GM18907 (cell line): ENCODE results near the gene ATP13A3.
A peak's percentile ranks its signal among the peaks of the same experiment; 100 is the strongest.

ENCODE experiments used
- ATAC-seq: cut with Tn5 transposase; IDR thresholded peaks from one replicate; pipeline ENCODE4 v1.9.1; 2021; ENCODE audit warnings: mild to moderate bottlenecking, moderate library complexity; ENCODE audit not compliant: unreplicated experiment

Gene ATP13A3

DNA sequence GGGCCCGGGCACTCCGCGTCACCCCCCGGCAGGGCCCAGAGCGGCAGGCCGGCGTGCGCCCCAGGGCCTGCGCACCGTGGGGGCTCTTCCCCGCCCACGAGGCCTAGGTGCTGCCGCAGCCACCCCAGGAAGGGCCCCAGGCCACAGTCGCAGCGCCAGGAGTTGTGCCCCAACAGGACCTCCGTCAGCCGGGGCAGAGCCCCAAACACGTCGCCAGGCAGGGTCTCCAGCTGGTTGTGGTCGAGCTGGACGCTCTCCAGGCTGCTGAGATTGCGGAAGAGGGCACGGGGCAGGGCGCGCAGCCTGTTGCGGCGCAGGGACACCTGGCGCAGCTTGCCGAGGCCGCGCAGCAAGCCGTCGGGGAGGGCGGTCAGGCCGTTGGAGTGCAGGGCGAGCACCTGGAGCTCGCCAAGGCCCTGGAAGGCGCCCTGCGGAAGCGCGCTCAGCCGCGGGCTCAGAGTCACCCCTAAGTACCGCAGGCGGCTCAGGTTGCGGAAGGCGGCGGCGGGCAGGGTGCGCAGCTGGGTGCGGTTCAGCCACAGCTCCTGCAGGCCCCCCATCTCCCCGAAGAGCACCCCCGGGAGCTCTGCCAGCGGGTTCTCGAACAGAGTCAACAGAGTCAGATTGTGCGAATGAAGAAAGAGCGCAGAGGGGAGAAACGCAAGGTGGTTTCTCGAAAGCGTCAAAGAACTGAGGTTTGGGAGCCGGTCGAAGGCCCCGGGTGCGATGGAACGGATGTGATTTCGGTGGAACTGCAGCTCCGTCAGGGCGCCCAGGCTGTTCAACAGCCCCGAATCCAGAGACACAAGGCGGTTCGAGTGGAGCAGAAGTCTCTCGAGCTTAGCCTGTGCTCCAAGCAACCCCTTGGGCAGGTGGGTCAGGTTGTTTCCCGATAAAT is 89.7 kb downstream of the ATP13A3 start:
- peak; percentile 49 for ATAC-seq

DNA sequence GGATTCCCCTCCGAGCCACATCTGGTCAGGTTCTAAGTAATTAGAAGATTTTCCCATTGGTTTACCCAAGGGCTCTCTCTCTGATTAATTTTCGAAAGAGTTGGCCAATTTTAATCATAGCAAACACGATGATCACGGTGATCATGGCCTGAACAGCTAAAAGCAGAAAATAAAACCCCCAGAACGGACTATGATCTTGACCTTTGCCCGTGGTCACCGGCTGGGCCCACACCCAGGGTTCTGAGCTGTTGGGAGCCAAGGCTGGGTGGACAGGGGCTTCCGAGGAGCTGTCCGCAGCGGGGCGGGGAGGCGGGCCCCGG is 90.3 kb downstream of the ATP13A3 start:
- ATAC-seq, result no peak

DNA sequence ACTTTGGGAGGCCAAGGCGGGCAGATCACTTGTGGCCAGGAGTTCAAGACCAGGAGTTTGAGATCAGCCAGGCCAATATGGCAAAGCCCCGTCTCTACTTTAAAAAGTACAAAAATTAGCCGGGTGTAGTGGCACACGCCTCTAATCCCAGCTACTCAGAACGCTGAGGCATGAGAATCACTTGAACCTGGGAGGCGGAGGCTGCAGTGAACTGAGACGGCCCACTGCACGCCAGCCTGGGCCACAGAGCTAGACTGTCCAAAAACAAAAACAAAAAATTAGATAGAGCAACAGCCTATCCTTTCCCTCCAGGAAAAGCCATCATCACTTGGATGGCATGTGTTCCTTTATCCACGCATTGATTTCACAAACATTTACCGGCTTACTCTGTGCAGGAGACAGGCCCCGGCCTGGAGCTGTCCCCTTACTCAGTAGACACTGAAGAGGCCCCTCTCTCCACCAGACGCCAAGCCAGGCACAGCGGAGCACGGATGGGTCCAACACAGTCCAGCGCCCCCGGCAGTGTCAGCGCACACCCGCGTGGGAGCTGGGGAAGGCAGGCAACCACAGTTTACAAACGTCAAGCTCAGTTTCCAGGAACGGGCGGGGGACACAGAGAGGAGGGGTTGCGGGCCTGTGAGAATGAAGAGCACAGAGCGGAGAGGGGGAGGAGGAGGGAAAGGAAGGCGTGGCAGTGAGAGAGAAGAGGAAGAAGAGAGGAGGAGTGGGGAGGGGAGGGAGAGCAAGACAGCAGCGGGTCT is 90.8 kb downstream of the ATP13A3 start:
- no peak for ATAC-seq

DNA sequence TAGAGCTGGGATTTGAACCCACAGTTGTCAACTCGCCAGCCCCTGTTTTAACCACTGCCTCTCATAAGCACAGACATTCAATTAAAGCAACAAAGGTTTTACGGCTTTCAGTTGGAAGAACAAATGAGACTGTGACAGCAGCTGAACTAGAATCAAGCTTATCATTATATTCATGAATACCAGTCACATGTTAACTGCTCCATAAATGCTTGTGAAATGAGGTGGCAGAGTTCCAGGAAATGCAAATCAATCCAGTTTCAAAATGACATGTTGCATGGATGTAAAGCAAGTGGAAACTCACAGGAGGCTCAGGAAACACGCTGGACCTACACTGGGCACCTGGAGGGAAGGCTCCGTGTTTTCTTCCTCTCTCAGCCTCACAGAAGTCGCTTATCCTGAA is 91.6 kb downstream of the ATP13A3 start:
- no peak for ATAC-seq

DNA sequence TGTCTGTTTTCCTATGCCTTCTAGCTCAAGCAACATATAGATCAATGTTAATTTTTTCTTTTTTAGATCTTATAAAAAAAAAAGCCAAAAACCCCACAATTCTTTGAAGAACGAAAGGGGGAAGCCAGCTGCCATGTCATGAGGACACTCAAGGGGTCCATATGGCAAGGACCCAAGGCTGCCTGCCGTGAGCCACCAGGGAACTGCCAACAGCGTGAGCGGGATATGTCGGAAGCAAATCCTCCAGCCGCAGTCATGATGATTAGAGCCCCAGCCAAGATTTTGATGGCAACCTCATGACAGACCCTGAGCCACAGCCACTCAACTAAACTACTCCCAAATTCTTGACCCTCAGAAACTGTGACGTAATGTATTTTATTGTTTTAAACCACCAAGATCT is 94.2 kb downstream of the ATP13A3 start:
- ATAC-seq, result no peak

DNA sequence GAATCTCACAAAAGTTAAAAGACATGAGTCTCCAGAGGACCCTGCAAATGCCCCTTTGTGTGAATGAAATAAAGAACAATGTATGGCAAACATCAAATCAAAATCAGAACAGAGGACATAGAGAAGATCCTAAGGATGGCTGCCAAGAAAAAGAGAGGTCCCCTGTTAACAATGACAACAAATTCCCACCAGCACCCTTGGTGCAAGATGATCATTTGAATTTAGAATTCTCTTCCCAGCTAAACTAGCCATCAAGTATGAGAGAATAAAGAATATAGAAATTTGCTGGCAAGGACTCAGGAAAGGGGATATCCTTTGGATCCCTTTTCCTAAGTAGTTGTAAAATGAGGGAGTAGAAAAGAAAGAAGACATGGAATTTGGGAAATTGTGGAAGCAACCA is 96.0 kb downstream of the ATP13A3 start:
- ATAC-seq, result no peak

DNA sequence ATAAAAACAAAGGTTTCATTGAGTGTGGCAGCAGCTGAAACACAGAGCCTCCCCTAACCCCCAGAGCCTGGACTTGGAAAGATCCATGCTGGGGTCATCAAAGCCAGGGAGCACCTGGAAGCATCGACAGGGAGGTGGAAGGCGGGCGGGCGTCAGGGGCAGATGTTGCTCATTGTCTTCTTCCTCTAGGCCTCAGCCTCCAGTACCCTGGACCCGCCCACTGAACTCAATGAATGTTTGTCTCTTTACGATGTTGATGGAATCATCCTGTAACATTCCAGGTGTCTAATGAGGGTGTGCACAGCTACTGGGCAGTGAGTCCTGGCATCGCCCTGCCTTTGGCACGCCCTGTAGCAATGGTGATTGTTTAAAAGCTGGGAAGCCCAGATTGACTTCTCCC is 97.5 kb downstream of the ATP13A3 start:
- no peak for ATAC-seq

DNA sequence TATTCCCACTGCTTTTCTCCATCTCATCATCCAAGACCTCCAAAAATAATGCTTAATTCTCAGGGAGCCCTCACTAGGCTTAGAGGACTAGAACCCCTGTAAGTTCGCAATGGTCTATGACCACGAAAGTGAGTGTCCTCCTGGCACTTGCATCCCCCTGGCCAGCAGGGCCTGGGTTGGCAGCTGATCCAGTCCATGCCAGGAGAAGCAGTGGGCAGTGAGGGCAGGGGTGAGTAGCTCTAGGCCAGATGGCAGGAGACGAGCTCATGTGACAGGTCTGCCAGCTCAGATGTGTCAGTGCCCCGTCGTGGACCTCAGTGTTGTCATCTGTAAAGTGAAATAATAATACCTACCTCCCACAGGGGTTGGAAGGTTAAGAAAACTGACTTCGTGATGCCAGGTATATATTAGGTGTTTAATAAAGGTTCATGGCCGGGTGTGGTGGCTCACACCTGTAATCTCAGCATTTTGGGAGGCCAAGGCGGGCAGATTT is 98.8 kb downstream of the ATP13A3 start:
- no peak for ATAC-seq

DNA sequence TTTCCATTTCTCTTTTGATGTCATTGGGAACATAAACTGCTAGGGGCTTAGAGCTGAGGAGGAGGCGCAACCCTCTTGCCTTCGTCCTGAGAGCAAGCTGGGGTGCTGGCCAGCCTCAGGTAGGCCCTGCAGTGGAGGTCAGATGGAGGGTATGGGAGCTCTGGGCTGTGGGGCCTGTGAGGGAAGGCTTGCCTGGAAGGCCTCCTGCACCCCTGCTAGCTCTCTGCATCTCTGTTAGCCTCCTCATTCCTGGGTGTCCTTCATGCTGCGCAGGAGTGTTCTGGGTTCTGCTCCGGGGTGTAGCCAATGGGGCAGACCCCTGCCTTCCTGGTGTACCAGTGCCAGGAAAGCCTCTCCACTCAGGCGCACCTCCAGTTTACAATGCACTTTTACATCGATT is 99.5 kb downstream of the ATP13A3 start:
- no peak for ATAC-seq

DNA sequence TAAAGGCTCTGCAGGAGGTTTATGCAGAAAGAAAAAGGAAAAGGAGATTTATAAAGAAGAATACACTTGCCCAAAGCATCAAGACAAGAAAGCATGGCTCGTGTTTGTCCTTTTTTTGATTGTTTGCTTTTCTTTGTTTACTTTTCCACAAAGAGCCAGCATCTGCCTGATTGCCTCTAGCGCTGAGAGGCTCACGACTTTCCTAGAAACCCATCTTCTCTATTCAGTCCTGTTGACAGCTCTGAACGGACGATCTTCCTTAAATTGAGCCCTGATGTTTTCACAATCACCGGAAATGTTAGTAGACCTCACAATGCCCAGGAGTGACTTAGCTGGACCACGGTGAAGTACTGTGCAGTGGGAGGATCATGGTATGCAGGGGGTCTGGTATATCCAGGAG is 100.2 kb downstream of the ATP13A3 start:
- ATAC-seq, result no peak

DNA sequence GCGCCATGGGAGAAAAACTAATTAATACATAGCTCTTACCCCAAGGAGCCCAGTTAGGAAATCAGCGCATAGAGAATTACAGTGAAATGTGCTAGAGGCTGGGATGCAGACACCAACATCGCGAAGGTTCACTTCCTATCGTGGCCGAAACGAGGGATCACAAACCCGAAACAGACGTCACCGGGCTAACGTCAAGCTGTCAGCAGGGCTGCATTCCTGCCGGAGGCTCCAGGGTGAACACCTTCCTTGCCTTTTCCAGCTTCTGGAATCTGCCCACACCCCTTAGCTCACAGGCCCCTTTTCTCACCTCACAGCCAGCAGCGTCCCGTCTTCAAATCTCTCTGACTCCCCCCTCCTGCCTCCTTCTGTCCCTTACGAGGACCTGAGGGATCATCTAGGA is 100.7 kb downstream of the ATP13A3 start:
- no peak for ATAC-seq

DNA sequence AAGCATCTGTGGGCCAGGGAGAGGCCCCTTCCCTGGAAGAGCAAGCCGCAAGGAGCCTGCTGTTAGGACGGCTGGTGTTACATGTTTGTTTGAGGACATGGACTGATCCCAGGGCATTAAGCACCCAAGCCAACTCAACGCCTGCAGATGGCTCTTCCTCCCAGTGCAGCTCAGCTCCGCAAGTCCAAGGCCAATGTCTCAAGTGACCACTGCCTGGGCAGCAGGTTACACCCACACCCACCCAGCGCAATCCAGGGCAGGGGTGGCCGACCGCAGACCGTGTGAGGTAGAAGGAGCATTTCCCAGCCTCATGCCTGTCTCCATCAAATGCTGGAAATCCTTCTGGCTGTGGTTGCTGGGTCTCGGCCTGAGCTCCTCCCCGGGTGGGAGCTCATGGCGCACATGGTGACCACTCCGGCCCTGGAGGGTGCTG is 102.2 kb downstream of the ATP13A3 start:
- no peak for ATAC-seq

DNA sequence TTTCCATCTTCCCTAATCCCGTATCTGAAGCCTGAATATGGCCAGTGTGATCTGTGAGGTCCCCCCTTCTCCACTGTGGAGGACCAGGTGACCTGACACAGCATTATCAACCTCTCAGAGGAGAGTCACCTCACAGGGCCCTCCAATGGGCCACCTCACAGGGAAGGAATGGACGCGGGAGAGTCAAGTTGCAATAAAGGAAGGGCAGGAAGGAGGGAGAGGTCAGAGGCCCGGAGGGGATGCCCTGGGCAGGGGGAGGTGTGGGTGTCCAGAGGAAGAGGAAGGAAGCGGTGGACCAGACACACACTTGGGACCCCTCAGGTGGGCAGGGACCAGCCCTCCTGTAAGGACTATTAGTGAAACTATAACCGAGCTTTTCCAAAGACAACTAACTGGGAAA is 102.6 kb downstream of the ATP13A3 start:
- no peak for ATAC-seq

DNA sequence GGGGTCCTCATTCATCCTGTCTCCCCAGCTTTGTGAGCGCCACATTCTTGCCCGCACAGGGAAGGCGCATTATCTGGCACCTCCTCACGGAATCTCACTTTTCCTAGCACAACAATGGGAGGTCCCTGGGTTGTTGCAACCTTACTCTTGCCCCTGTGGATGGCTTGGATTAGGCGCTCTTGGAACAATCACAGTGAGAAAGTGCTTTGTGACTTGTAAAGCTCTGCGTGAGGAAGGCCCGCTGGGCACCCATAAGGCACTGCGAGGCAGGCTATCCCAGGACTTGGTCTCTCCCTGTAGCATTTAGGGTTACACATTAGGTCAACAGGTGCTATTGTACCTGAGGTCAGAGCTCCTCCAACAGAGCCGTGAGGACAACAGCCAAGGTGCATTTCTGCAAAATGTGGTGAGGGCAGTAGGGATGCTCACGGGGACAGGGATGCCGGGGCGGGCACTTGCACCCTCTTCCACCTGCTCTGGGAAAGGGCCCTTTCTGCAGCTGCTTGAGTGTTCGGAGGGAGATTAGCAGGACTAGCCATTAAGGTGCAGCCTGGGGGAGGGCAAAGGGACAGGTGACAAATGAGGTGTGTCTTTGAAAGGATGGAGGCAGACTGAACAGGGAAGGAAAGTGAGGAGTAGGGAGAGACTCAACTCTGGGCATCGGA is 103.4 kb downstream of the ATP13A3 start:
- no peak for ATAC-seq

DNA sequence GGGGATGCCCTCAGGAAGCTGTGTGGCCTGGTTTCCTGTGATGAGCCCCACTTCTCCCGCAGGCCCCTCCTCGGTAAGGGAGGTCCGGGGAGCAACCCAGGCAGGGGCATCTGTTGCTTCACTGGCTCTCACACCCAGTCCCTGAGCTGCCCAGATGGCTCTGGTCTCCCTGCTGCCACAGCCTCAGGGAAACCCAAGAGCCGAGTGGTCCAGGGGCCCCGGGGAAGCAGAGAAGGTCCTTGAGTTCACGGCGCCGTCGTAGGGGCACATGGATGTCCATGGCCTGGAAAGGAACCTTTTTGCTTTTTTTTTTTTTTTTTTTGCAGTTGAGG is 103.9 kb downstream of the ATP13A3 start:
- no peak for ATAC-seq

DNA sequence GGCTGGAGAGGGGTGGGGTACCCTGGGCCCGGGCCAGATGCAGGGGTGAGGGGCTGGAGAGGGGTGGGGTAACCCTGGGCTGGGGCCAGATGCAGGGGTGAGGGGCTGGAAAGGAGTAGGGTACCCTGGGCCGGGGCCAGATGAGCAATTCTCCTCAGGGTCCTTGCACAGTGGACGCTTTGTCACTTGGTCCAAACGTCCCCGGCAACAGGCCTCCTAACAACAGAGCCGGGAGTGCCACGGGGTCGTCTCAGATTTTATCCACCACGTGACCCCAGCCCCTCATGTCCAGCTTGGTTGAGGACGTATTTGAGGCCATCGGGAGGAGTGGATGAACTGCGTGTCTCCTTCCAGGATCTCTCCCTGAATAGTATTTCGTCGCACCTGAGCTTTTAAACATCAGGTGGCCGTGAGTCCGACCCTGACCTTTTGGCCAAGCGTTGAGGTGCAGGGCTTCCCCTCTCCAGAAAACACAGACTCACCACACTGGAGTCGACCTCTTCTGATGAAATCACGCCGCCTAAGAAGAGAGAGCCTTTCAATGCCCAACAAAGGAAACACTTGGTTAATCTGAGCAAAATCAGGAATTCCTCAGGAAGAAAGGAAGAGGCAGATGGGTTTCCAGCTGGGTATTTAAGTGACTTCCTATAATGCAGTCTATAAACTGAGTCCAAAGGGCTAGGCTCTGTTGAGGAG is 104.5 kb downstream of the ATP13A3 start:
- no peak for ATAC-seq

DNA sequence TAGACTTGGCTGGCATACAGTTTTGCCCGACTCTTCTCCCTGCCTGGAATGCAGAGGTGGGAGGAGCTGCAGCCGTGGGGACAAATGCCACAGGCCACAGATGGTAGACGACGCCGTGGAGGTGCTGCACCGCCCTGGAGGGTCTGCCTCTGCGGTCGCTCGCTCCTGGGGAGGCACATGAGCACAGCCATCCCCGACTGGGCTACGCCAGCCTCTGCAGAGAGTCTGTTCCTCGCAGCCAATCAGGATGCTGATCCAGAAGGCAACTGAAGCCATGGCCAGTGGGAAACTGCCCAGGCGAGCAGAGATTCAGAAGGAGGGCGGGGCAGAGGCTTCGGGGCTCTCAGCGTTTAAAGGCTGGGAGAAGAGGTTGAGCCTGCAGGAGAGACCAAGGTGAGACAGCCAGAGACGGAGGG is 105.3 kb downstream of the ATP13A3 start:
- no peak for ATAC-seq

DNA sequence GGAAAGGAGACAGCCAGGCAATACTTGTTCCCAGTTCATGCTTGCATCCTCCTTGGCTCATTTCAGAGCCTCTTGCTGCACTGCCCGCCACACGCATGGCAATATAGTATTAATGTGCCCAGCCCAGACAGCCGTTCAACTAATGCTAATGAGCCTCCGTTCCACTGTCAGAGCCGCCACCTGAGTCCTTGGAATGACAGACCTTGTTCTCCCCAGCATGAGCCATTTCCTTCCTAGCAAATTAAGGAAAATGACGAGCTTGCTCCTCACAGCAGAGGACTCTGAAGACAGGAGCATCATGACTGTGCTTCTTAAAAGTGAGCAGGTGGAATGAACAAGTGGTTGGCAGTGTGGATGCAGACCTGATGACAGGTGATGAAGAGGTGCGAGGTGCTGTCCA is 106.5 kb downstream of the ATP13A3 start:
- no peak for ATAC-seq

DNA sequence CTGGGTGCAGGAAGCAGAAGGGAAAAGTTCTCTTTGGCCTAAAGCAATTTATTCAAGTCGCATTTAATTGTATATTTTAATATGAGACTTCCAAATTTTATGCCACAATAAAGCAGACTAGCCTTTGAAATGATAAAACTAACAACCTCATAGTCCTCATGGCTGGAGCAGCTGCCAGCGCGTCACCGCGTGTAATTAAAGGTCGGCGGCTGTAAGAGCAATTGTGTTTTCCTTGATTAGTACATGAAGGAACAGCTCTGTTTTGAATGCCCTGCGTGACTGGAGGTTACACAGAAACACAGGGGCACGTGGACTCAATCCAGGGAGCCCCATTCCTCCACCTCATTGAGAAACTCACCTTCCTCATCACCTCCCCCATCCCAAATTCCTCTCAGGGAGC is 107.2 kb downstream of the ATP13A3 start:
- ATAC-seq, result no peak

DNA sequence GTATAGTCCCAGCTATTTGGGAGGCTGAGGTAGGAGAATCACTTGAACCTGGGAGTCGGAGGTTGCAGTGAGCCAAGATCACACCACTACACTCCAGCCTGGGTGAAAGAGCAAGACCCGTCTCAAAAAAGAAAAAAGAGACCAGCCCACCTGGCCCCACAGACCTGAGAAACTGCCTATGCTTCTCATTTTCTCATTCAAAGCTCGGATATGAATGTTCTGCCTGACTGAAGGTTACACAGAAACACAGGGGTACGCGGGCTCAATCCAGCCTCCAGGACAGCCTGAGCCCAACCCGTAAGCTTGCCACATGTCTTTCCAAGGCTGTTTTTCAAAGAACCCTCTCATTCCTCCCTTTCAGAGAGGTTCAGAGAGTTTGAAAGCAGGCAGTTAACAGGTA is 107.6 kb downstream of the ATP13A3 start:
- ATAC-seq, result no peak

DNA sequence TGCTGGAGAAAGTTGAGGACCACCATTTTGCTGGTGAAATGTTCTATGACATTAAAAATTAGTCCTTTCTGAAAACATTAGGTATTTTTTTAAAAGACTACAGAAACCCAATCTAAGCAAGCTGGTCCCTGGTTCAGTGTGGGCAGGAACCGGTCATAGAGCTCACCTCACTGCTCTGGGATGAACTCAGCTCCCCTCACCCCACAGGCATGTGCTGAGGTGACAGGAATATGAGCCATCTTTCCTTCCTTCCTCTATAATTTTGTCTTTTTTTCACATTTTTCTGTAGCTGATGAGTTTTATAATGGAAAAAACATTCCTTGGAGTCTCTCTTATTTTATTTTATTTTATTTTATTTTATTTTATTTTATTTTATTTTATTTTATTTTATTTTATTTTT is 109.1 kb downstream of the ATP13A3 start:
- ATAC-seq, result no peak
